NCI-H1417 treated with DMSO at 0.1 percent for 48 hours (cell line): ENCODE measurements around the gene TNIK.

Experiments used
- DNase-seq: peaks from one replicate; lab custom pipeline; 2025; lab: John Stamatoyannopoulos, UW

TNIK gene

DNA sequence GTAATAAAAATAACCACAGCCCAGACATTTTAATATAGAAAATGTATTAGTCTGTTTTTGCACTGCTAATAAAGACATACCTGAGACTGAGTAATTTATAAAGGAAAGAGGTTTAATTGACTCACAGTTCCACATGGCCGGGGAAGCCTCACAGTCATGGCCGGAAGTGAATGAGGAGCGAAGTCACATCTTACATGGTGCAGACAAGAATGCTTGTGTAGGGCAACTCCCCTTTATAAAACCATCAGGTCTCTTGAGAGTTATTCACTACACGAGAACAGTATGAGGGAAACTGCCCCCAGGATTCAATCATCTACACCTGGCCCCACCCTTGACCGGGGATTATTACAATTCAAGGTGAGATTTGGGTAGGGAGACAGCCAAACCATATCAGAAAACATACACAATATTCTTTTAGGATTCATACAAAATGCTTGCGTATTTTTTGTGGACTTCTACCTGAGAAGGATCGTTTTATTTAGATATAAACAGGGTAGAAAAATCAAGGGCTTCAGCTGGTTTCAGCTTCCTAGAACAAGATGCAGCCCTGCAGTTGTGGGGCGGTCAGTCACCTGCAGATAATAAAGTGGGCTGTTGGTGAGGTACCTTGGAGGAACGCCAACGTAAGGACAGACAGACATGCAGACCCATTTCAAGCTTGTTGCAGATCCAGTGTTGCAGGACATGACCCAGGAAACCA is 101.9 kb downstream of the TNIK start:
- DNase-seq: no peak

DNA sequence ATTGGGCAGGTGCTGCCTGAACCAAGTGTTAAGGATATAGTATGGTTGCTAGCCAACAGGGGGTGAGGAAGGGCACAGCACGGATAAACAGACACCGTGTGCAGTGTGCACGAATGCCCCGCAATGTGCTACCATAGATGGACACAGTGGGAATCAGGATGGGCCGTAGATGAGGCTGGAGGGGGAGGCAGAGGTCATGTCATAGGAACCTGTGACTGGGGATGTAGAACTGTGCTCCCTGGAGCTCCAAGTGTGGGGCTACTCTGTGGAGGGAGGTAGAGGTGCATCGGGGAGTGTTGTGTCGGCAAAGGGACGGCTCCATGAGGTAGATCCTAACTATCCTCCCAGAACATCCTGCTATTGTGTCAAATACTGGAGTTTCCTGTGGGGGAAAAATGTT is 102.5 kb downstream of the TNIK start:
- no peak for DNase-seq

DNA sequence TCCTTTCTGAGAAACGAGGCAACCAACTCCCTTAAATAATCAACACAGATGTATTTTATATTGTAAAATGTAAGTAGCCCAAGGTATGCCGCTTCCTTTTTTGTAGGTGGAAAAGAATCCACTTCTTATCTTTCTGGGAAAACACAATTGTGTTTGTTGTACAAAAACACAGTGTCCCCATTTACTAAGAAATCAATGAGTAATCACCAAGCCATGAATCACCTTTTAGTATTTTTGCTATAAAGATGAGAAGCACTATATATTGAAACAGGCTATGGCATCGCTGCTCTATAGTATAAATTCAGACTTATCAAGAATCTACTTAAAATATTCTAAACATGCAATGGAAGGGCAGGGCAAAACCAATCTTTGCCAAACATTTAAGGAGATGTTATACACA is 104.0 kb downstream of the TNIK start:
- DNase-seq: no peak

GRCh38 chr3:171354706-171355582 is 105.3 kb downstream of the TNIK start:
- DNase-seq: no peak

DNA sequence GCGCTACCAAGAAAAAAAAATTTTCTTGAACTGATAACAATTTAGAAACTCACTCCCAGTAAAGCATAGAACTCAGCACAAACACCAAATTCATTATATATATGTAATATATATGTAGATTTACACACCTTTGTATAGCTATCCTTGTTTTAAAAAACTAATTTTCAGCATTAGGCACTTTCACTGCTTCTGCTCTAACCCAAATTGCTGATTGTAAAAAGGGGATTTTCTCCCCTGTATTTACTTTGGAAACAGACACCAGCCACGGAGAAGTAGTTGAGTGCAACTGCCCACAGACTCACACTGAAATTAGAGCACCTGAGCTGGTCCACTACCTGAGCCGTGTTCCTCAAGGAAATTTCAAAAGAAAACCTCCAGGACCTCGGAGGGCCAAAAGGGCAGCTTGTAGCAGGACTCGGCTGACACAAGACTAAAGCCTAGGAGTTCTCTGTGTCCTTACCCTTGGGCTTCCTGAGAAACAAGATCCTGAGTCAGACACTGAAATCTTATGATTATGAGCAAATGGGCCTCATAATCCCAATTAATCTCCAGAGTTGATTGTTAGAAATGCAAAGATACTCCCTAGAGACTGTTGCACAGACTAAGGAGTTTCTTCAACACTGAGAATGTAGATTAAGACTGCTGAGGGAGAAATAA is 106.0 kb downstream of the TNIK start:
- no peak for DNase-seq

DNA sequence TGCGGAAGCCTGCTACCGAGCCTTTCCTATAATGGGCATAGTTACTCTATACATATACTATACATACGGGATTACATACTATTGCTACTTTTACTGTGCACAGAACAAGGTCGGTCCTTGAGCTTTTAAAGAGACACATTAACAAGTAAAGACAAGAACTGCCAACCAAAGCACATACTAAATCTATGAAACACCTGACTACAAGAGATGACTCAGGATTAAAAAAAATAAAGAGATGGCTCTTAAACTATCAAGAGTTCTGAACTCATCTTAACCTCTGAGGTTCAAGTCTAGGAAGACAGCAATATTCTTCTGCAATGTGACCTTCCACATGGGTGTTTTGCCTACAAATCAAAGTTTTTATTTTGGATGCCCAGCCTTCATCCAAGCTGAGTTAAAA is 106.8 kb downstream of the TNIK start:
- no peak for DNase-seq

GRCh38 chr3:171352387-171352935 is 107.7 kb downstream of the TNIK start:
- no peak for DNase-seq

- DNase-seq: no peak
Measured at GRCh38 chr3:171351676-171352075, 108.5 kb downstream of the TNIK start.

DNA sequence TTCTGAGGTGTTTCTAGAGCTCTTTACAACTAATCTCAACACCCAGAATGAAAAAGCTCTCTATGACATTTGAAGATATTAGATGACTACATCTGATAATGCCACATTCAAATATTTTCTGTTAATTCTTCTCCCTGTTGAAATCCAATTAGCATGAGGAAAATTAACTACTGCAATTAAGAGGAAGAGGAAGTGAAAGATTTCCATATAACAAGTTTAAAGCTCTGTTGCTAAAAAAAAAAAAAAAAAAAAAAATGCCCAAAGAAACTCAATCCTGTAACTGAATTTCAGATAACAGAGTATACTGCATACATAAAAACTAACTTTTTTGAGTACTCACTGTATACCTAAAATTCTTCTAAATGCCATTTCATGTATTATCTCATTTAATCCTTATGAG is 109.8 kb downstream of the TNIK start:
- no peak for DNase-seq

- no peak for DNase-seq
Measured at GRCh38 chr3:171349392-171349791, 110.8 kb downstream of the TNIK start.

- DNase-seq: no peak
Measured at GRCh38 chr3:171348121-171348520, 112.1 kb downstream of the TNIK start.

DNA sequence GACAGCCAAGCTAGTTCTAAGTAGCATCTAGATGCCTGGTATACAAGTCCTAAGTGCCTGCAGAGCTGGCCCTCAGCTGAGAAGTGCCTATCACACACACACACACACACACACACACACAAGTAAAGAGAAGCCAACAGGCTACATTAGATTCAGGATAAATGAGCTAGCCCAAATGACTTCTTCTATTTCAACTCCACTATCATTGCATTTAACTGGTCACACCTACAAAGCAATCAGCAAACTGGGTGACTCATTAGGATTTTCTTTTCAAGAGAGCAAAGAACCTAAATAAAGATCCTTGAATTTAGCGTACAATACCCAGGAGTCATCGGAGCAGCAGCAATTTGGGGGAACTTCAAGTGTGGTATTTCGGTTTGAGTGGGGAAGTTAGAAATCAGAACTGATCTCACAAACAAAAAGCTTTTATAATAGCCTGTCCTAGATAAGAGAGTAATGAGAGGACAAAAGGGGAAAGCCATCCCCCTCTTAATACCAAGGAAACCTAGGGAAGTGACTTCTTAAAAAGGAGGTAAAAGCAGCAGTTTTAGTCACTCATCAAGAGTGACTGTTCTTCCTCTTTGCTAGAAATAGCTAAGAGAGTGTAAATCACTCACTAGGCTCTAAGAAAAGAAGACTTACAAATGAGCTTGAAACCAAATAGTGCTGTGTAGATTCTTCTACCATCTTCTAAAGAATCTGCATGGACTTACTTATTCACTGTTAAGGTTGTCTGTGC is 112.7 kb downstream of the TNIK start:
- no peak for DNase-seq

DNA sequence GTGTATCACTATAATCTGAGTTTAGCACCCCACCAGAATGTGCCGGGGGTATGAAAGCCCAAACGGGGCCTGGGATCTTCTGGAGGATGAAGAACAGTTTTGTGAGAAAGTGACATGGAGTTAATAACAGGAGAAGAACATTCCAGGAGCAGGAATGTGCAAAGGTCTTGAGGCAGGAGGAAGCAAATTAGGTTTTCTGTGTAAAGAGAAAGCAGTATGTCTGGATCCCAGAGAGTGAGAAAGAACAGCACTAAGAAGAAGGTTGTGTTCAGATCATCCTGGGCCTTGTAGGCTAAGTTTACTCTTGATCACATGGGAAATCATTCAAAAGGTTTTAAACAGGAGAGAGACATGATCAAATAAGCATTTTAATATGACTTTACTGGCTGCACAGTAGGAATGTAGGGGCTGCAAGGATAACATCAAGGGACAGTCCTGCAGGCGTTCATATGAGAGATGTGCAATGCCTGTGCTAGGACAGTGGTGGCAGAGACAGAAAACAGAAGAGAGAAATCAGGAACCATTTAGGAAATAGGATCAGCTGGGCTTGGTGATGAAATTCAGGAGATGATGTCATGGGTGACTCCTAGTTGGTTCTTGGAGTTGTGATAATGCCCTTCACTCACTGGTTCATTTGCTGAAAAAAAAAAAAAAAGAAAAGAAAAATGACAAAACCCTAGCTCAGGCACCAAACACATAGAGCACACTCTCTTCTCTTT is 113.5 kb downstream of the TNIK start:
- no peak for DNase-seq

GRCh38 chr3:171346019-171346418 is 114.2 kb downstream of the TNIK start:
- DNase-seq: no peak

DNA sequence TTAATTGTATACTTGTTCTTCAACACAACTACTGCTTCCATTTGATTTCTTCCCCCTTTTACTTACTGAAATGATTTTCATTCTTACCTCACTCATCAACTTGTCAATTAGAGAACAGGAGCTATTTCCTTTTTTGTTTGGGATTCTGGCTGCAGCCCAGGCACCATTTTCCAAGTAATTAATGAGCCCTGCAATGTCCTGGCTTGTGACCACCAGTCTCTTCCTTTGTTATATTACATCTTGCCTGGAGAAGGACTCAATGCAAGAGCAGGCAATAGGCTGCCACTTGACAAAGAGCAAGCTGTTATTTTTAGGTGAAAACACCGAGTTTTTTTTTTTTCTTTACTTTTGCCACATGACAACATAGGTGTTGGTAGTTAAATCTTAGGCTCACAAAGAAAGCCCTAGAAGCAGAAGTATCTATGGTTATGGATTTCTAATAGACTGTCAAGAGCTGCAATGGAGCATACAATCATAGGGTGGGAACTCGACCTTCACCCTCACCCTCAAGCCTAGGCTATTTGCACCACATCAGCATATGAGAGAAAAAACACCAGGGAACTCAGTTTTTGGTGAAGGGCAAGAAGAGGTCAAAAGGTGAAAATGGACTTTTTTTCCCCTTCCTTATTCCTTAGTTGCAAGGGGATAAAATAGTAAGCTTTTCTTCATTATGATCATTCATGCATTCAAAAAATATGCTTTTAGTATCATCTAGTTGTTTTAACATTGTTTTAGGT is 114.9 kb downstream of the TNIK start:
- DNase-seq: no peak

- DNase-seq: no peak
Measured at GRCh38 chr3:171343693-171344092, 116.5 kb downstream of the TNIK start.

GRCh38 chr3:171342783-171343420 is 117.3 kb downstream of the TNIK start:
- no peak for DNase-seq

DNA sequence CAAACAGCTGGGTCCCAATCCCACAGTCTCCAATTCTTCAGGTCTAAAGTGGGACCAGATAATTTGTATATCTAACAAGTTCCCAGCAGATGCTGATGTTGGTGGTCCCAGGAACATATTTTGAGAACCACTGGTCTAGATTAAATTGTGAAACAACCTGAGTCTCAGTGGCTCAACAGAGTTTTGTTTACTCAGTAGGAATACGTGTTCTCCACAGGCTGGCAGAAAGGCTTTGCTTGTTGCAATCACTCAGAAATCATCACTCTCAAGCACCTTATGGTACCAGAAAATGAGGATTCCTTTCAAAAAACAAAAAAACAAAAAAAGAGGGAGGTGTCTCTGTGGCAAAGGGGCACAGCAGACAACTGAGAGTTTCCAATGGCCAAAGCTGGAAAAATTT is 118.0 kb downstream of the TNIK start:
- no peak for DNase-seq

DNA sequence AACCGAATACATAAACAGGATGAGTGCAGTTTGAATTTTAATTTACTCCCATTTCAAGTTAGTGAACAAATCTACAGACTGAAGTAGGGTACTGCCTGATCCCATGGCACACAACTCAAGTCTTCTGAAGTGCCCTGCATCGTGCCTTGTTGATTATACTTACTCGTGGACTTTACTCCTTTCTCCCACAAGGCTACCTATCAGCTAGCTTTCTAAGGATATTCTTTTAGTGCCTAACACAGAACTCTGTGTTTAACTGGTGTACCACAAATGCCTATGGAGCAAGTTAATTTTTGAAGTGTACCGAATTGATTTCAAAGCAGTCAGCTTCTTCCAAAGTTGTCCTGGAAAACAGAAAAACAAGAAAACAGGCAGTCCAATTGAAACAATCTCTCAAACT is 119.8 kb downstream of the TNIK start:
- DNase-seq: no peak

DNA sequence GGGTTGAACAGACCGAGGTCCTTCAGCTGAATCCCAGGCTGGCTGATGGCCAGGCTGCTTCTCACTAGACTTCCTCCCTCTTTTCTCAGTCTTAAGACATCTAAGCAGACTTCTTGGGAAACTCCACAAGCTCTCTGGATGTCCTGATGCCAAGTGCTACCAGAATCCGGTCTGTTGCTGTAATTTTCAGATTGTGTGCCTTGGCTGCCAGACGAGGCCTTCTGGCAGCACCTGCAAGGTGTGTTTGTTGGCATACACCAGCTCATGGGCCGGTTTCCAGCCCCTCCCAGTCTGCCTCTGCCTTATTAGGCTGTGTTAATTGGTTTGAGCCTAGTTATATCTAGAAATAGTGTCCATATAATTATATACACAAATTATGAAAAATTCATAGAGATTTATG is 120.6 kb downstream of the TNIK start:
- no peak for DNase-seq
